HCT116 (cell line): ENCODE measurements around the gene ADIG. TPM values are rescaled to one million over a fixed set of nuclear protein-coding genes. Genes with fewer than 3 reads are reported as not detected.

Source experiments
- ATAC-seq: fragments of 200-7000 bp; cut with Tn5 transposase; 2 replicates; pipeline ENCODE4 v1.9.1; 2020; ENCODE audit warnings: mild to moderate bottlenecking, moderate library complexity
- BruUV-seq: library from RNA; stranded (reverse); fragments of 400-500 nt; replicated peaks from 2 replicates; lab custom pipeline; 2021; lab: Mats Ljungman, UMichigan
- CTCF ChIA-PET: fragments of 300-600 bp; sonication (Branson Sonifier 250); formaldehyde crosslinking; loops from one replicate; lab custom pipeline; 2021; ENCODE audit warnings: antibody characterized with exemption; lab: Charles Lee
- POLR2A ChIA-PET: fragments of 300-600, 350-600 bp; sonication (Branson Sonifier 250); formaldehyde crosslinking; loops from one replicate; lab custom pipeline; 2021; ENCODE audit warnings: antibody characterized with exemption; lab: Charles Lee
- RAD21 ChIA-PET, 2 experiments: fragments of 300-600 bp; sonication (Branson Sonifier 250); formaldehyde crosslinking; loops; one replicate each; lab custom pipeline; 2023; ENCODE audit warnings: low total read pairs in 2 of 2; ENCODE audit not compliant: uncharacterized antibody in 2 of 2, unreplicated experiment in 2 of 2, low non-redundant PET in 1 of 2; lab: Charles Lee
- DNase-seq: peaks from one replicate; pipeline ENCODE4 v3.0.0-alpha.2; 2010; ENCODE audit warnings: low read depth, low spot score
- H2AFZ ChIP-seq: fragments of 200-600 bp; shearing (Covaris generic), sonication (generic); 2 replicates; pipeline ENCODE4 v1.6.1; 2017; ENCODE audit warnings: low read depth, mixed run types, mixed read lengths, antibody characterized with exemption, low read length; ENCODE audit not compliant: poor library complexity, severe bottlenecking
- H3K27ac ChIP-seq: 2 replicates; pipeline ENCODE4 v1.5.1; 2012; ENCODE audit warnings: low read depth, low read length
- H3K27me3 ChIP-seq: fragments of 200-600 bp; sonication (generic); 2 replicates; pipeline ENCODE4 v1.6.1; 2016; ENCODE audit warnings: mixed run types, low read length, mixed read lengths; ENCODE audit not compliant: insufficient read depth
- H3K36me3 ChIP-seq, 2 experiments: fragments of 200-500 bp in 1 of 2; fragments of 200-600 bp in 1 of 2; sonication (Bioruptor generic) in 1 of 2; sonication (generic) in 1 of 2; 2 replicates each; pipeline versions ENCODE4 v1.5.1 to v1.6.1; 2014 to 2016; ENCODE audit warnings: low read length in 2 of 2, inconsistent platforms in 1 of 2, mixed read lengths in 1 of 2, mixed run types in 1 of 2; ENCODE audit not compliant: insufficient read depth in 2 of 2, control insufficient read depth in 1 of 2
- H3K4me1 ChIP-seq, 2 experiments: fragments of 200-600 bp in 1 of 2; sonication (generic) in 1 of 2; 2 replicates each; pipeline versions ENCODE4 v1.5.1 to v1.6.1; 2012 to 2017; ENCODE audit warnings: low read length in 2 of 2, inconsistent platforms in 1 of 2, mild to moderate bottlenecking in 1 of 2, mixed read lengths in 1 of 2, mixed run types in 1 of 2, moderate library complexity in 1 of 2; ENCODE audit not compliant: insufficient read depth in 2 of 2, control insufficient read depth in 1 of 2
- H3K4me2 ChIP-seq: fragments of 200-600 bp; sonication (generic); 2 replicates; pipeline ENCODE4 v1.6.1; 2017; ENCODE audit warnings: mixed run types, low read length, mixed read lengths
- H3K4me3 ChIP-seq, 2 experiments: fragments of 200-600 bp in 1 of 2; sonication (generic) in 1 of 2; replicated peaks in 1 of 2; 2 replicates each; pipeline ENCODE4 v1.5.1; 2011 to 2016; ENCODE audit warnings: low read length in 2 of 2, control low read depth in 1 of 2, low read depth in 1 of 2, mild to moderate bottlenecking in 1 of 2, mixed read lengths in 1 of 2, mixed run types in 1 of 2
- H3K79me2 ChIP-seq: fragments of 200-600 bp; sonication (generic); 2 replicates; pipeline ENCODE4 v1.6.1; 2017; ENCODE audit warnings: mild to moderate bottlenecking, mixed run types, low read length, moderate library complexity, mixed read lengths; ENCODE audit not compliant: insufficient read depth
- H3K9ac ChIP-seq: fragments of 200-600 bp; sonication (generic); 2 replicates; pipeline ENCODE4 v1.6.1; 2016; ENCODE audit warnings: low read length, mixed read lengths
- H3K9me2 ChIP-seq: fragments of 200-600 bp; sonication (generic), shearing (Covaris generic); 2 replicates; pipeline ENCODE4 v1.6.1; 2017; ENCODE audit warnings: mixed run types, mild to moderate bottlenecking, moderate library complexity; ENCODE audit not compliant: insufficient read depth
- H3K9me3 ChIP-seq, 2 experiments: fragments of 200-500 bp in 1 of 2; fragments of 200-600 bp in 1 of 2; sonication (Bioruptor generic) in 1 of 2; sonication (generic) in 1 of 2; 2 replicates each; pipeline ENCODE4 v1.6.1; 2014 to 2017; ENCODE audit warnings: low read length in 2 of 2, mixed read lengths in 2 of 2, inconsistent platforms in 1 of 2, low read depth in 1 of 2, mild to moderate bottlenecking in 1 of 2, mixed run types in 1 of 2, moderate library complexity in 1 of 2; ENCODE audit not compliant: control insufficient read depth in 1 of 2, insufficient read depth in 1 of 2
- H4K20me1 ChIP-seq: fragments of 200-600 bp; sonication (generic), shearing (Covaris generic); 2 replicates; pipeline ENCODE4 v1.6.1; 2017; ENCODE audit warnings: mixed run types, mild to moderate bottlenecking, moderate library complexity; ENCODE audit not compliant: insufficient read depth
- ATF3 ChIP-seq: IDR thresholded peaks from 2 replicates; pipeline ENCODE4 v1.6.1; 2012
- CBX3 ChIP-seq: IDR thresholded peaks from 2 replicates; pipeline ENCODE4 v1.6.1; 2012; ENCODE audit warnings: low read depth
- CTCF ChIP-seq, 3 experiments: fragments of 200-600 bp in 1 of 3; sonication (generic) in 1 of 3; IDR thresholded peaks in 2 of 3; conservative IDR thresholded peaks in 1 of 3; 2 replicates each; pipeline ENCODE4 v1.5.1; 2012 to 2017; ENCODE audit warnings: low read depth in 2 of 3, low read length in 2 of 3, antibody characterized with exemption in 1 of 3, borderline replicate concordance in 1 of 3, control low read depth in 1 of 3, mild to moderate bottlenecking in 1 of 3, mixed read lengths in 1 of 3, mixed run types in 1 of 3, moderate library complexity in 1 of 3; ENCODE audit not compliant: insufficient read depth in 1 of 3
- FOSL1 ChIP-seq: IDR thresholded peaks from 2 replicates; pipeline ENCODE4 v1.6.1; 2012; ENCODE audit warnings: low read depth
- RAD21 ChIP-seq: IDR thresholded peaks from 2 replicates; pipeline ENCODE4 v1.6.1; 2012; ENCODE audit warnings: low read depth, mild to moderate bottlenecking
- REST ChIP-seq: IDR thresholded peaks from 2 replicates; pipeline ENCODE4 v1.6.1; 2012; ENCODE audit warnings: low read depth
- SIN3A ChIP-seq: IDR thresholded peaks from 2 replicates; pipeline ENCODE4 v1.6.1; 2012; ENCODE audit warnings: low read depth
- SRF ChIP-seq: IDR thresholded peaks from 2 replicates; pipeline ENCODE4 v1.6.1; 2012; ENCODE audit warnings: low read depth
- TCF7L2 ChIP-seq: IDR thresholded peaks from 2 replicates; pipeline ENCODE4 v1.7.0; 2011; ENCODE audit warnings: borderline replicate concordance, inconsistent platforms; ENCODE audit not compliant: insufficient read depth, insufficient read length; ENCODE audit errors: extremely low read depth
- YY1 ChIP-seq: IDR thresholded peaks from 2 replicates; pipeline ENCODE4 v1.6.1; 2011; ENCODE audit warnings: low read length, low read depth, moderate library complexity, mild to moderate bottlenecking; ENCODE audit not compliant: insufficient replicate concordance; ENCODE audit errors: extremely low read depth
- ZBTB33 ChIP-seq: IDR thresholded peaks from 2 replicates; pipeline ENCODE4 v1.6.1; 2011; ENCODE audit warnings: mild to moderate bottlenecking, low read length, moderate library complexity; ENCODE audit not compliant: insufficient replicate concordance; ENCODE audit errors: extremely low read depth
- ZNF274 ChIP-seq: fragments of 200-500 bp; sonication (Bioruptor generic); IDR thresholded peaks from 2 replicates; pipeline ENCODE4 v1.6.1; 2014; ENCODE audit warnings: mild to moderate bottlenecking, low read depth, low read length, inconsistent platforms
- intact Hi-C: fragments of 100-400 bp; cut with micrococcal nuclease; formaldehyde crosslinking; loops from 2 replicates; pipeline ENCODE4 v1.10.0; 2022
- total RNA-seq: library from RNA; stranded (reverse); gene quantifications from one replicate; pipeline ENCODE4 v1.2.1, GENCODE V29; 2021; ENCODE audit not compliant: unreplicated experiment

Gene ADIG
- total RNA-seq, 1 experiment from 2014 or later, result not detected

- Histone ChIP-seq H3K4me2 (no peak overlapping the region), H3K27ac (no peak overlapping the region), H4K20me1 (no peaks in the 10 kb centered on the region), H3K4me1 (0 out of 4 replicates have a peak, but pooled peaks cover 0 to 4% of the 10 kb centered on the region in 2 experiments), H3K4me3 (no peak overlapping the region), H3K27me3 (no peaks in the 10 kb centered on the region), H2AFZ (no peak overlapping the region), H3K9me3 (no peaks in the 10 kb centered on the region), H3K36me3 (no peaks in the 10 kb centered on the region), H3K9me2 (no peaks in the 10 kb centered on the region), H3K79me2 (no peaks in the 10 kb centered on the region), H3K9ac (no peak overlapping the region)
- CTCF ChIA-PET, result no interaction called here
- TF ChIP-seq CTCF (IDR thresholded peaks at IDR 0.05 in 2 of 3, conservative IDR thresholded peaks at IDR 0.05 in 1 of 3; ENCODE audit: borderline replicate concordance in 1 of 3, insufficient read depth in 1 of 3, low read depth in 2 of 3, low read length in 2 of 3), result no peak
- TF ChIP-seq ZBTB33, result no peak
- TF ChIP-seq FOSL1, result no peak
- TF ChIP-seq ZNF274, result no peak
- TF ChIP-seq SIN3A, result no peak
- no peak for TF ChIP-seq CBX3
- no peak for TF ChIP-seq TCF7L2
- no peak for TF ChIP-seq ATF3
- no peak for TF ChIP-seq RAD21
- TF ChIP-seq REST, result no peak
- TF ChIP-seq YY1, result no peak
- no peak for TF ChIP-seq SRF
- POLR2A ChIA-PET, result no interaction called here
- intact Hi-C loops, result no loop called here
- ATAC-seq, result no peak
- no peak for DNase-seq
- BruUV-seq, result no TSS peak
- RAD21 ChIA-PET, result no interaction called here
Observed at GRCh38 chr20:38626921-38627659, 46.1 kb downstream of the ADIG start.
